Measurements from ENCODE around the gene ZNF487. TPM values are rescaled to one million over a fixed set of nuclear protein-coding genes. Genes with fewer than 3 reads are reported as not detected.

Gene ZNF487
- total and polyA plus RNA-seq, 2 experiments from 2014 or later: 2.9 to 4.6 TPM

DNA sequence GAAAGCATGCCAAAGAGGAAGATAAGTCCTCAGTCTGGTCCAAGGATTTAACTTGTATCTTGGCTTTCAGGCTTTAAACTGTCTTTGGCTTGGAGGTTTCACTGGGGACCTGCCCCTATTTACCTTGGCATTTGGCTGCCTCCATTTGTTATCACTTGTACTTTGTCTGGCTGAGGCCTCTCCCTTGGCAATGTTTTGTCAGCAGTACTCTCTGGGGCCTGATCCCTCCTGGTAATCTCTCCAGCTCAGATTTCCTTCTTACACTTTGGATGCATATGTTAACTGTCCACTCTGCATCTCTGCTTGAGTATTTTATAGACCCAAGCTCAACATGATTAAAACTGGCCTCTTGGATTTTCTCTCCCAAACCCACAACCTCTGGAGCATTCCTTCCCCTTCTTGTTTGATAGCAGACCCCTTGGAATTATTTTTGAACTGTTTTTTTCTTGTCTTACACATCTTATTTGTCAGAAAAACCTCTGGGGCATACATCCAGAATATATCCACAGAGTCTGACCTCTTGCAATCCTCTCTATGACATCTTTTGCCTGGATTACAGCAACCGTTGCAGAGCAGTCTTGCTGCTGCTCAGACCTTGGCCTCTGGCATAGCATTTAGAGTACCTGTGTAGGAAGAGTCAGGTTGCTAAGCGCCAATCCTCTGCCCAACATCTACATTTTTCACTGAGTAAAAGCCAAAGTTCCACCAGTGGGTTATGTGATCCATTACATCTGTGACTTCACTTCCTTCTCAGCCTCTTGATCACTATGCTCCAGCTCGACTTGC is 35.2 kb downstream of the ZNF487 start (continued):
- TF ChIP-seq ZNF114 (CRISPR knock-in tag; IDR thresholded peaks at IDR 0.05): no peak
- TF ChIP-seq POLR2AphosphoS5 (IDR thresholded peaks at IDR 0.05; ENCODE audit: low read depth): no peak
- TF ChIP-seq ZNF331 (CRISPR knock-in tag; IDR thresholded peaks at IDR 0.05; ENCODE audit: low read depth): no peak
- no peak for TF ChIP-seq CTCF (conservative IDR thresholded peaks at IDR 0.05; ENCODE audit: low read depth in 2 of 2)
- no peak for TF ChIP-seq NANOG (IDR thresholded peaks at IDR 0.05; ENCODE audit: borderline replicate concordance)
- no peak for TF ChIP-seq JUNB (IDR thresholded peaks at IDR 0.05; ENCODE audit: unreplicated experiment)
- TF ChIP-seq CREB1 (CRISPR knock-in tag; IDR thresholded peaks at IDR 0.05; ENCODE audit: low read depth): no peak

GRCh38 chr10:43479275-43479674 is 42.4 kb downstream of the ZNF487 start:
- Histone ChIP-seq H3K27me3 (ENCODE audit: insufficient read depth) (no peaks in the 10 kb centered on the region), H2AFZ (no peak overlapping the region), H3K9me2 (ENCODE audit: insufficient read depth) (no peaks in the 10 kb centered on the region), H3K27ac (ENCODE audit: low read depth) (no peak overlapping the region), H3K36me3 (ENCODE audit: insufficient read depth) (peaks cover 8% of the 10 kb centered on the region; the same call in 1 of the 2 replicates), H3K4me1 (ENCODE audit: insufficient read depth) (no peaks in the 10 kb centered on the region), H3K79me2 (replicated peaks; ENCODE audit: insufficient read depth) (no peaks in the 10 kb centered on the region), H4K20me1 (replicated peaks; ENCODE audit: insufficient read depth) (no peaks in the 10 kb centered on the region), H3K4me2 (no peak overlapping the region), H3K4me3 (no peak overlapping the region), H3F3A (replicated peaks; ENCODE audit: low read depth) (no peaks in the 10 kb centered on the region)
- no peaks in the 10 kb centered on the region for H3K4me1 Mint-ChIP-seq
- H3K27me3 Mint-ChIP-seq (ENCODE audit: insufficient read depth, low read depth, poor library complexity): no peaks in the 10 kb centered on the region
- H3K27ac Mint-ChIP-seq: no peak overlapping the region
- DNase-seq (ENCODE audit: low spot score) (no peak), ATAC-seq (no peak)
- no peak overlapping the region for H3K4me3 Mint-ChIP-seq
- peaks cover 10% of the 10 kb centered on the region; the same call in 1 of the 3 replicates for H3K36me3 Mint-ChIP-seq (ENCODE audit: low read depth)
- peaks cover 48% of the 10 kb centered on the region for H3K9me3 Mint-ChIP-seq
- TF ChIP-seq ETS1 (IDR thresholded peaks at IDR 0.05) (no peak), ZNF331 (CRISPR knock-in tag; IDR thresholded peaks at IDR 0.05; ENCODE audit: low read depth) (no peak), EZH2 (IDR thresholded peaks at IDR 0.05; ENCODE audit: low read depth, unreplicated experiment) (no peak), JUNB (IDR thresholded peaks at IDR 0.05; ENCODE audit: unreplicated experiment) (no peak), CTCF (conservative IDR thresholded peaks at IDR 0.05; ENCODE audit: low read depth in 2 of 2) (no peak), EZH2phosphoT487 (IDR thresholded peaks at IDR 0.05; ENCODE audit: unreplicated experiment) (no peak), CREB1 (CRISPR knock-in tag; IDR thresholded peaks at IDR 0.05; ENCODE audit: low read depth) (no peak), ZNF114 (CRISPR knock-in tag; IDR thresholded peaks at IDR 0.05) (no peak), POLR2AphosphoS5 (IDR thresholded peaks at IDR 0.05; ENCODE audit: low read depth) (no peak), STAT1 (IDR thresholded peaks at IDR 0.05; ENCODE audit: unreplicated experiment) (no peak)
- TF ChIP-seq, protein P1, sequence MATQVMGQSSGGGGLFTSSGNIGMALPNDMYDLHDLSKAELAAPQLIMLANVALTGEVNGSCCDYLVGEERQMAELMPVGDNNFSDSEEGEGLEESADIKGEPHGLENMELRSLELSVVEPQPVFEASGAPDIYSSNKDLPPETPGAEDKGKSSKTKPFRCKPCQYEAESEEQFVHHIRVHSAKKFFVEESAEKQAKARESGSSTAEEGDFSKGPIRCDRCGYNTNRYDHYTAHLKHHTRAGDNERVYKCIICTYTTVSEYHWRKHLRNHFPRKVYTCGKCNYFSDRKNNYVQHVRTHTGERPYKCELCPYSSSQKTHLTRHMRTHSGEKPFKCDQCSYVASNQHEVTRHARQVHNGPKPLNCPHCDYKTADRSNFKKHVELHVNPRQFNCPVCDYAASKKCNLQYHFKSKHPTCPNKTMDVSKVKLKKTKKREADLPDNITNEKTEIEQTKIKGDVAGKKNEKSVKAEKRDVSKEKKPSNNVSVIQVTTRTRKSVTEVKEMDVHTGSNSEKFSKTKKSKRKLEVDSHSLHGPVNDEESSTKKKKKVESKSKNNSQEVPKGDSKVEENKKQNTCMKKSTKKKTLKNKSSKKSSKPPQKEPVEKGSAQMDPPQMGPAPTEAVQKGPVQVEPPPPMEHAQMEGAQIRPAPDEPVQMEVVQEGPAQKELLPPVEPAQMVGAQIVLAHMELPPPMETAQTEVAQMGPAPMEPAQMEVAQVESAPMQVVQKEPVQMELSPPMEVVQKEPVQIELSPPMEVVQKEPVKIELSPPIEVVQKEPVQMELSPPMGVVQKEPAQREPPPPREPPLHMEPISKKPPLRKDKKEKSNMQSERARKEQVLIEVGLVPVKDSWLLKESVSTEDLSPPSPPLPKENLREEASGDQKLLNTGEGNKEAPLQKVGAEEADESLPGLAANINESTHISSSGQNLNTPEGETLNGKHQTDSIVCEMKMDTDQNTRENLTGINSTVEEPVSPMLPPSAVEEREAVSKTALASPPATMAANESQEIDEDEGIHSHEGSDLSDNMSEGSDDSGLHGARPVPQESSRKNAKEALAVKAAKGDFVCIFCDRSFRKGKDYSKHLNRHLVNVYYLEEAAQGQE (IDR thresholded peaks at IDR 0.05; ENCODE audit: unreplicated experiment): no peak

All from GM23338 (cell line).